Peyer's patch (tissue), 4 donors: ENCODE data around the gene KIFAP3. TPM values are rescaled to one million over a fixed set of nuclear protein-coding genes. Genes with fewer than 3 reads are reported as not detected.

Experiments
- DNase-seq, 3 donors: peaks; one replicate each; pipeline ENCODE4 v3.0.0-alpha.2; 2017 to 2019
- H3K27ac ChIP-seq, 4 donors: fragments of 200-600 bp; sonication (generic); one replicate each; pipeline ENCODE4 v1.5.1; 2016 to 2019
- H3K27me3 ChIP-seq, 2 donors: fragments of 200-600 bp; sonication (generic); one replicate each; pipeline ENCODE4 v1.5.1; 2019
- H3K36me3 ChIP-seq, 3 donors: fragments of 200-600 bp; sonication (generic); one replicate each; pipeline ENCODE4 v1.5.1; 2016 to 2019
- H3K4me1 ChIP-seq, 4 donors: fragments of 200-600 bp; sonication (generic); one replicate each; pipeline ENCODE4 v1.5.1; 2016 to 2019
- H3K4me3 ChIP-seq, 4 donors: fragments of 200-600 bp; sonication (generic); 1 replicate in 3 of 4; 2 replicates in 1 of 4; pipeline ENCODE4 v1.5.1; 2016 to 2019; ENCODE audit warnings: mild to moderate bottlenecking in 1 of 4
- H3K9me3 ChIP-seq, 4 donors: fragments of 200-600 bp; sonication (generic); one replicate each; pipeline ENCODE4 v1.5.1; 2016 to 2019; ENCODE audit warnings: mild to moderate bottlenecking in 1 of 4
- CTCF ChIP-seq, 6 experiments: fragments of 450-650 bp in 4 of 6; fragments of 200-600 bp in 2 of 6; sonication (generic) in 1 of 6; IDR thresholded peaks; one replicate each; pipeline ENCODE4 v1.5.1; 2017 to 2019; ENCODE audit warnings: antibody characterized with exemption in 6 of 6, mild to moderate bottlenecking in 3 of 6, moderate library complexity in 1 of 6
- POLR2A ChIP-seq, 2 donors: fragments of 450-650 bp; IDR thresholded peaks; one replicate each; pipeline ENCODE4 v1.5.1; 2017; ENCODE audit warnings: antibody characterized with exemption in 2 of 2, mild to moderate bottlenecking in 2 of 2, moderate library complexity in 2 of 2
- total RNA-seq, 4 donors: library from RNA; depleted of rRNA; stranded (reverse); fragments of >200 nt; gene quantifications; one replicate each; pipeline ENCODE4 v1.1.0, GENCODE V29; 2016

KIFAP3 gene
- total RNA-seq, 4 donors from 2014 or later = 22.9 to 39.7 (median 25.9) TPM

GRCh38 chr1:170049176-170049800, 25.2 kb downstream of the KIFAP3 start:
- Histone ChIP-seq H3K9me3 (no peaks in the 10 kb centered on the region), H3K4me3 (no peak overlapping the region), H3K27ac (no peak overlapping the region), H3K27me3 (no peaks in the 10 kb centered on the region), H3K4me1 (no peaks in the 10 kb centered on the region), H3K36me3 (peaks cover 0 to 15% (median 0%) of the 10 kb centered on the region in 3 donors)
- TF ChIP-seq CTCF (IDR thresholded peaks at IDR 0.05) = no peak
- no peak for TF ChIP-seq POLR2A (IDR thresholded peaks at IDR 0.05)
- DNase-seq = no peak

GRCh38 chr1:170048515-170048914, 26.0 kb downstream of the KIFAP3 start:
- no peak overlapping the region for H3K27ac ChIP-seq
- DNase-seq = no peak

GRCh38 chr1:170044187-170044586, 30.3 kb downstream of the KIFAP3 start:
- Histone ChIP-seq H3K27ac (no peak overlapping the region), H3K4me3 (no peak overlapping the region), H3K9me3 (no peaks in the 10 kb centered on the region), H3K4me1 (no peaks in the 10 kb centered on the region), H3K36me3 (peaks cover 0 to 10% (median 0%) of the 10 kb centered on the region in 3 donors), H3K27me3 (no peaks in the 10 kb centered on the region)
- DNase-seq = no peak
- TF ChIP-seq CTCF (IDR thresholded peaks at IDR 0.05) (no peak), POLR2A (IDR thresholded peaks at IDR 0.05) (no peak)

More at GRCh38 chr1:170048515-170048914, 26.0 kb downstream of the KIFAP3 start:
- no peak for TF ChIP-seq CTCF (IDR thresholded peaks at IDR 0.05)
- TF ChIP-seq POLR2A (IDR thresholded peaks at IDR 0.05) = no peak
- Histone ChIP-seq H3K9me3 (no peaks in the 10 kb centered on the region), H3K36me3 (peaks cover 0 to 15% (median 0%) of the 10 kb centered on the region in 3 donors), H3K4me1 (no peaks in the 10 kb centered on the region), H3K4me3 (no peak overlapping the region), H3K27me3 (no peaks in the 10 kb centered on the region)

GRCh38 chr1:170041423-170042192, 32.9 kb downstream of the KIFAP3 start:
- Histone ChIP-seq H3K27me3 (no peaks in the 10 kb centered on the region), H3K27ac (no peak overlapping the region), H3K9me3 (no peaks in the 10 kb centered on the region), H3K4me3 (no peak overlapping the region), H3K36me3 (peaks cover 0 to 15% (median 0%) of the 10 kb centered on the region in 3 donors), H3K4me1 (no peaks in the 10 kb centered on the region)
- no peak for DNase-seq
- TF ChIP-seq CTCF (IDR thresholded peaks at IDR 0.05) = no peak
- no peak for TF ChIP-seq POLR2A (IDR thresholded peaks at IDR 0.05)

- Histone ChIP-seq H3K36me3 (peaks cover 0 to 20% (median 0%) of the 10 kb centered on the region in 3 donors), H3K27ac (no peak overlapping the region), H3K4me1 (no peaks in the 10 kb centered on the region), H3K9me3 (peaks cover 0 to 8% (median 0%) of the 10 kb centered on the region in 4 donors), H3K27me3 (no peaks in the 10 kb centered on the region), H3K4me3 (no peak overlapping the region)
- TF ChIP-seq POLR2A (IDR thresholded peaks at IDR 0.05) = no peak
- TF ChIP-seq CTCF (IDR thresholded peaks at IDR 0.05) = no peak
- DNase-seq = no peak
Observed at GRCh38 chr1:170032531-170033280, 41.8 kb downstream of the KIFAP3 start.
